ENCODE data around the gene SMC6.

Gene SMC6

DNA sequence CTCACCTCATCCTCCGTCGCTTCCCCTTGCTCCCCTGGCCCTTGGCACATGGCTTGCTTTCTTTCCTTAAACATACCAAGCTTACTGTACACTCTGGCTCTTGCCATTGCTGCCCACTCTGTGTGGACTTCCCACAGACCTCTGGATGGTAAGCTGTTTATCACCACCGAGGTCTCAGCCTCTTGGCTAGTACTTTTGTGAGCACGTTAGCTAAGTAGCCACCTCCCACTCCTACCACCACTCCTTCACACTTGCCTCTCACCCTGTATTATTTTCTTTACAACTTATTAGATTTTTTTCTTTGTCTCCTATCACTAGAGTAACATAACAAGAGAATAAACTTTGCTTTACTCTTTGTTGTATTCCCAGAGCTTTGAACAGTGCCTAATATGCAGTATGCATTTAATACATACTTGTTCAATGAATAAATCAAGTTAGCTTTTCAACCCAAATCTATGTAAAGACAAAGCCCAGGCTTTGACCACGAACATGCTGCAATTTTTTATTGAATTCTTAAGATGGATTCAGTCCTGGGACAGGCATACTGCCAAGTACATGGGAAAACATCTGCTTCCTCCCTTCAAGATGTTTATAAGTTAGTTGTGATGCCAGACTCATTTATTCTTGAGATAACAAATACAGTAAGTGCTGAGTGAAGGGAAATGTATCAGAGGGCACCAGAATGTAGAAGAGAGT is 37.7 kb upstream of the SMC6 start:
- no peak overlapping the region for H3K27ac ChIP-seq (ENCODE audit: low read length)
- no peak overlapping the region for H3K4me3 ChIP-seq (ENCODE audit: low read length)
- H3K27me3 ChIP-seq (ENCODE audit: control insufficient read depth, insufficient read depth, low read length): no peaks in the 10 kb centered on the region
- no peaks in the 10 kb centered on the region for H3K4me1 ChIP-seq (ENCODE audit: control insufficient read depth, low read depth, low read length)
- no peaks in the 10 kb centered on the region for H3K9me3 ChIP-seq (ENCODE audit: control insufficient read depth, low read depth, low read length)
- no peak overlapping the region for H3K9ac ChIP-seq (ENCODE audit: low read length)
- H3K36me3 ChIP-seq (ENCODE audit: control insufficient read depth, low read depth, low read length): no peaks in the 10 kb centered on the region

DNA sequence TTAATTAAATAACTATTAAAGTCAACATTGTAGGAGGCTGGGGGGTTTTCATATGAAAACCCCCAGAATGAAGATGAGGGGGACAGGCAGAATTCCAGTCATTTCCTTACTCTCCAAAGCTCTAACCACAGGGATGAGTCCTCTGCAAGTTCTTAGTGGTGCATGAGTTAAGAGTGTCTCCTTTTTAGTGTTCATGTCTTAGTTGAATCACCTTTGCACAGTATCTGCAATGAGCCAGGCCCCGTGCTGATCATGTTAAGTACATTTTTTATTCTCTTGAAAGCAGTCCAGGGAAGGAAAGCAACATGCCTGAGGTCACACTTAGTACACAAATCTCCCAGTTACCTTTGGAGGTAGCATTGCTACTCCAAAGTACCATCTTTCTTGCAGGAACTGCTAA is 36.9 kb upstream of the SMC6 start:
- Histone ChIP-seq H3K4me1 (ENCODE audit: control insufficient read depth, low read depth, low read length) (peaks cover 3% of the 10 kb centered on the region), H3K27ac (ENCODE audit: low read length) (no peak overlapping the region), H3K36me3 (ENCODE audit: control insufficient read depth, low read depth, low read length) (no peaks in the 10 kb centered on the region), H3K9me3 (ENCODE audit: control insufficient read depth, low read depth, low read length) (no peaks in the 10 kb centered on the region), H3K4me3 (ENCODE audit: low read length) (no peak overlapping the region), H3K9ac (ENCODE audit: low read length) (no peak overlapping the region), H3K27me3 (ENCODE audit: control insufficient read depth, insufficient read depth, low read length) (no peaks in the 10 kb centered on the region)

DNA sequence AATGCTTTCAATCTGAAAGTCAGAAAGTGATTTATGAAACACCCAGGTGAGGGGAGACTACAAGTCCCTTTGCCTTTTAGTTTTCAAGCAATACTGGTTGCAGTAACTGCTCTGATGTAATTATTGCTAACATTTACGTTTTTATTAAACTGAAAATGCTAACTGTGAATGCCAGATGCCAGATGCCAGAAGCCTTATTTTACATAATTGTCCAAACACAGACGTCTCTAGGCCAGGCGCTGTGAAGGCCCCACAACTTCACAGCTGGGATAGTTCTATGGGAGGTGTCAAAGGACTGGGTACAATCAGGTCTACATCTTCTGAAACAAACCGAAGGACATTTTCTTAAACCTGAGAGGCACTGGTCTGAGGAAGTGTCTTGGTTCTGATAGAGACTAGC is 35.2 kb upstream of the SMC6 start:
- no peaks in the 10 kb centered on the region for H3K9me3 ChIP-seq (ENCODE audit: control insufficient read depth, low read depth, low read length)
- H3K27ac ChIP-seq (ENCODE audit: low read length): no peak overlapping the region
- H3K36me3 ChIP-seq (ENCODE audit: control insufficient read depth, low read depth, low read length): no peaks in the 10 kb centered on the region
- no peak overlapping the region for H3K9ac ChIP-seq (ENCODE audit: low read length)
- H3K4me3 ChIP-seq (ENCODE audit: low read length): no peak overlapping the region
- no peaks in the 10 kb centered on the region for H3K27me3 ChIP-seq (ENCODE audit: control insufficient read depth, insufficient read depth, low read length)
- peaks cover 3% of the 10 kb centered on the region for H3K4me1 ChIP-seq (ENCODE audit: control insufficient read depth, low read depth, low read length)

DNA sequence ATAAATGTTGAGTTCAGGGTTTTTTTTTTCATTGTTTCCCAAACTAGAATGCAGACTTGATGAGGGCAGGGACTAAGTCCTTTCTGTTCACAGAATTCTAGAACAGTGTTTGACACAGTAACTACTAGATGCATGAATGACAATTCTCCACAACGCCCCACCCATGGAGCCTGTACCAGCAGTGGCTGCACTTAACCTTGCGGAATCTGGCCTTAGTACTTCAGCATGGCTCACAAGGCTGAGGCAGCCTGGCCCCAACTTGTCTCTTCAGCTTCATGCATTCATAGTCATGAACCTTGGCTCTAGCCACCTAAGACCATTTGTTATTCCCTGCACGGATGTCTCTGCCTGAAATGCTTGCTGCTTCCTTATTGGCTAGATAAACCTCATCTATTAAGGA is 33.1 kb upstream of the SMC6 start:
- Histone ChIP-seq H3K9me3 (ENCODE audit: control insufficient read depth, low read depth, low read length) (no peaks in the 10 kb centered on the region), H3K9ac (ENCODE audit: low read length) (no peak overlapping the region), H3K27ac (ENCODE audit: low read length) (no peak overlapping the region), H3K4me1 (ENCODE audit: control insufficient read depth, low read depth, low read length) (peaks cover 3% of the 10 kb centered on the region), H3K27me3 (ENCODE audit: control insufficient read depth, insufficient read depth, low read length) (no peaks in the 10 kb centered on the region), H3K4me3 (ENCODE audit: low read length) (no peak overlapping the region), H3K36me3 (ENCODE audit: control insufficient read depth, low read depth, low read length) (peaks cover 3% of the 10 kb centered on the region)

DNA sequence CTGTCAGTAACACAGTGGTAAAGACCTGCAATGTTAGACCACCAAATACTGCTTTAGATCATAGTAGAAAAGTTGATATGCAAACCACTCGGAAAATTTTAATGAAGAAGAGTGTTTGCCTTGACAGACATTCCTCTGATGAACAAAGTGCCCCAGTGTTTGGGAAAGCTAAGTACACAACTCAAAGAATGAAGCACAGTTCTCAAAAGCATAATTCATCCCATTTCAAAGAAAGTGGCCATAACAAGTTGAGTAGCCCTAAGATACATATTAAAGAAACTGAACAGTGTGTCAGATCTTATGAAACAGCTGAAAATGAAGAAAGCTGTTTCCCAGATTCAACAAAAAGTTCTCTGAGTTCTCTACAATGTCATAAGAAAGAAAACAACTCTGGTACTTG is 27.9 kb upstream of the SMC6 start:
- Histone ChIP-seq H3K9ac (ENCODE audit: low read length) (no peak overlapping the region), H3K36me3 (ENCODE audit: control insufficient read depth, low read depth, low read length) (peaks cover 37% of the 10 kb centered on the region), H3K9me3 (ENCODE audit: control insufficient read depth, low read depth, low read length) (no peaks in the 10 kb centered on the region), H3K4me1 (ENCODE audit: control insufficient read depth, low read depth, low read length) (peaks cover 3% of the 10 kb centered on the region), H3K27ac (ENCODE audit: low read length) (no peak overlapping the region), H3K4me3 (ENCODE audit: low read length) (no peak overlapping the region), H3K27me3 (ENCODE audit: control insufficient read depth, insufficient read depth, low read length) (no peaks in the 10 kb centered on the region)

DNA sequence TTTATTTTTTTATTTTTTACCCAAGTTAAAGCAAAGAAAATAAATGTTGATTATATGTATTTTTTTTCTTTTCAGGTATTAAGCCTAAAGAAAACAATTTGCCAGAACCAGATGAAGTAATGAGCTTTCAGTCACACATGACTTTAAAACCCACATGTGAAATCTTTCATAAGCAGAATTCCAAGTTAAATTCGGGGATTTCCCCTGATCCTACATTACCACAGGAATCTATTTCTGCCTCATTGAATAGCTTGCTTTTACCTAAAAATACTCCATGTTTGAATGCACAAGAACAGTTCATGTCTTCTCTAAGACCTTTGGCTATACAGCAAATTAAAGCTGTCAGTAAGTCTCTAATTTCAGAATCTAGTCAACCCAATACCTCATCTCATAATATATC is 26.9 kb upstream of the SMC6 start:
- Histone ChIP-seq H3K4me1 (ENCODE audit: control insufficient read depth, low read depth, low read length) (no peaks in the 10 kb centered on the region), H3K9me3 (ENCODE audit: control insufficient read depth, low read depth, low read length) (no peaks in the 10 kb centered on the region), H3K27ac (ENCODE audit: low read length) (no peak overlapping the region), H3K9ac (ENCODE audit: low read length) (no peak overlapping the region), H3K36me3 (ENCODE audit: control insufficient read depth, low read depth, low read length) (peaks cover 45% of the 10 kb centered on the region), H3K27me3 (ENCODE audit: control insufficient read depth, insufficient read depth, low read length) (no peaks in the 10 kb centered on the region), H3K4me3 (ENCODE audit: low read length) (no peak overlapping the region)

DNA sequence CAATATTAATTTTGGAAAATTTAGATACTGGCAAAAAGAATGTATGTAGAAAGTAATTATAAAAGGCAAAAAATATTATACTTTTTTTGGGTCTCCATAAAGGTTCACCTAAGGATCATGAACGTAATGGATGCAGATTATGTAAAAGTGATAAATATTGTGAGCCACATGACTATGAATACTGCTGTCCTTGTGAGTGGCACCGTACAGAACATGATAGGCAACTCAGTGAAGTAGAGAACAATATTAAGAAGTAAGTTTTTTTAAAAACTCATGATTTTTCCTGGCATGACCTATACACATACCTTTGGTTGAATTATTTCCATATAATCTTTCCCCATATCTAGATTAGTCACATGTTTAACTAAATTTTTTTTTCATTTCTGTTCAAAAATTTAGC is 18.9 kb upstream of the SMC6 start:
- Histone ChIP-seq H3K27me3 (ENCODE audit: control insufficient read depth, insufficient read depth, low read length) (no peaks in the 10 kb centered on the region), H3K9me3 (ENCODE audit: control insufficient read depth, low read depth, low read length) (no peaks in the 10 kb centered on the region), H3K36me3 (ENCODE audit: control insufficient read depth, low read depth, low read length) (peaks cover 47% of the 10 kb centered on the region), H3K27ac (ENCODE audit: low read length) (no peak overlapping the region), H3K4me1 (ENCODE audit: control insufficient read depth, low read depth, low read length) (no peaks in the 10 kb centered on the region), H3K4me3 (ENCODE audit: low read length) (no peak overlapping the region), H3K9ac (ENCODE audit: low read length) (no peak overlapping the region)

DNA sequence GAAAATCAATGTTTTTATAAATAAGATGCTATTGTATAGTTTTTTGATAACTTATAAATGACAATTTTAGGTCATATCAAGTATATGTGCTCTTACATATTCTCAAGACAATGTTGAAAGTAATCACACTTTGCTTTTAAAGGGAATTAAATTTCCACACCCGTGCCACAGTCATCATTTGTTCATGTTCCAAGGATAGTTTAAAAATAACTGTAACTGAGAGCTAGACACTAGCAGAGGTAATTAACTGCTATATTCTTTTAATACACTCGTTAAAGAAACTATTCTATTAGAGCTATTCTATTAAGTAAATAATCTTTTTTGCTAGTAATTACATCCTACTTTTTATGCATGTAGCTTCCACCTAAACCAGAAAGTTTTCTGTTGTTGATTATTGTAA is 18.3 kb upstream of the SMC6 start:
- Histone ChIP-seq H3K36me3 (ENCODE audit: control insufficient read depth, low read depth, low read length) (peaks cover 49% of the 10 kb centered on the region), H3K27me3 (ENCODE audit: control insufficient read depth, insufficient read depth, low read length) (no peaks in the 10 kb centered on the region), H3K4me3 (ENCODE audit: low read length) (no peak overlapping the region), H3K4me1 (ENCODE audit: control insufficient read depth, low read depth, low read length) (no peaks in the 10 kb centered on the region), H3K9ac (ENCODE audit: low read length) (no peak overlapping the region), H3K9me3 (ENCODE audit: control insufficient read depth, low read depth, low read length) (no peaks in the 10 kb centered on the region), H3K27ac (ENCODE audit: low read length) (no peak overlapping the region)

DNA sequence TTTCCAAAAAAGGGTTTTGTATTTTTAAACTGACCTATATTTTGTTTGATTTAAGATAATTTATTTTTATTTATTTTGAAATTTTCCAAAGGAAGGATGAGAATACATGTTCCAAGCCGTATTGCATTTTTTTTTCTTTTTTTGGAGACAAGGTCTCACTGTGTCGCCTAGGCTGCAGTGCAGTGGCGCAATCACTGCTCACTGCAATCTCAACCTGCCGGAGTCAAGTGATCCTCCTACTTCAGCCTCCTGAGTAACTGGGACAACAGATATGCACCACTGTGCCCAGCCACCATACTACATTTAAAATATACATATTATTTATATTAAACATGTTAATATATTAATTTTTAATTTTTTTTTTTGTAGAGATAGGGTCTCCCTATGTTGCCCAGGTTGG is 15.3 kb upstream of the SMC6 start:
- H3K27me3 ChIP-seq (ENCODE audit: control insufficient read depth, insufficient read depth, low read length): no peaks in the 10 kb centered on the region
- no peak overlapping the region for H3K9ac ChIP-seq (ENCODE audit: low read length)
- H3K36me3 ChIP-seq (ENCODE audit: control insufficient read depth, low read depth, low read length): peaks cover 54% of the 10 kb centered on the region
- no peaks in the 10 kb centered on the region for H3K4me1 ChIP-seq (ENCODE audit: control insufficient read depth, low read depth, low read length)
- no peak overlapping the region for H3K4me3 ChIP-seq (ENCODE audit: low read length)
- H3K27ac ChIP-seq (ENCODE audit: low read length): no peak overlapping the region
- H3K9me3 ChIP-seq (ENCODE audit: control insufficient read depth, low read depth, low read length): no peaks in the 10 kb centered on the region

DNA sequence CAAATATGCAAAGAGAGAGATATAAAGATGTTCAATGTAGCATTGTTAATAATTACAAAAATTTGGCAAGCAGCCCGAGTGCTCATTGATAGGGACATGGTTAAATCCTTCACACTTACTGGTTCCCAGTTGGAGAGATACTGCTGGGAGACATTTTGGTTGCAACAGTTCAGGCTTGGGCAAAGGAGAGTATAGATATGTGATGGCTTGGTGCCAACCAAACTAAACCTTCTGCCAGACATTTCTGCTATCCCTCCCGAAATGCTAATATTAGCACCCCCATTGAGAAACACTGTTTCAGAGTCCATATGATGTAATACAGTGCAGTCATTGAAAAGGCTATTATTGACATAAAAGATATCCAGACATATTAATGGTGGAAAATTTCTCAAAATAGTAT is 11.8 kb upstream of the SMC6 start:
- Histone ChIP-seq H3K9me3 (ENCODE audit: control insufficient read depth, low read depth, low read length) (no peaks in the 10 kb centered on the region), H3K4me1 (ENCODE audit: control insufficient read depth, low read depth, low read length) (no peaks in the 10 kb centered on the region), H3K27ac (ENCODE audit: low read length) (no peak overlapping the region), H3K9ac (ENCODE audit: low read length) (no peak overlapping the region), H3K36me3 (ENCODE audit: control insufficient read depth, low read depth, low read length) (peaks cover 55% of the 10 kb centered on the region), H3K4me3 (ENCODE audit: low read length) (no peak overlapping the region), H3K27me3 (ENCODE audit: control insufficient read depth, insufficient read depth, low read length) (no peaks in the 10 kb centered on the region)

DNA sequence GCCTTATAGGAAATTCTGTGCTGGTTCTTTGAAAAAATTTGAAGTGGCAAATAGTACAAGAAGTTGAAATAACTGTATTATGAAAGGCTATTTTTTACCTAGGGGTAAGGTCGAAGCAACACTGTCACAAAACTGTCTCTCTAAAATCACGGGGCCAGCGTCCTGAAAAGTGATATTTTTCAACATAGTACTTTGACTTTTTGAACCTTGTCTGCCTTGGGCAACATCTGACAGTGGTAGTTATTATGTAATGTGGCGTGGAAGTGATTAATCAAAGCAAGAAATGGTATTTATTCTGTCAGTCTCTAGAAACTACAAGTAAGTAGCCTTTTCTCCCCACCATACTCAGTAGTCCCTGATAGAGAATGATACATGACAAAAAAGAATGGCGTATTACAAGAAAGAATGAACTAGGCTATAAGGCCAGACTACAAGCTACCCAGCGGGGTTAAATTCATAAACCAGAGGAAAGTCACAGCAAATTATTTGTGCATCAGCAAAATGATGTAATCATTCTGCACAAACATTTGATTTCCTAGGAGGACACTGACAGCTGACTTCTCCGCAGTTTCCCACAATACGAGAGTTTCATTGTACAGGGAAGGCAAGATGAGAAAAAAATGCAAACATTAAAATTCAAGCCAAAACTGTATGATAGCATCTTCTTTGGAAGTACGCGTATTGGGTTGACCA is 10.2 kb upstream of the SMC6 start:
- Histone ChIP-seq H3K27me3 (ENCODE audit: control insufficient read depth, insufficient read depth, low read length) (no peaks in the 10 kb centered on the region), H3K4me3 (ENCODE audit: low read length) (no peak overlapping the region), H3K9me3 (ENCODE audit: control insufficient read depth, low read depth, low read length) (no peaks in the 10 kb centered on the region), H3K9ac (ENCODE audit: low read length) (no peak overlapping the region), H3K27ac (ENCODE audit: low read length) (no peak overlapping the region), H3K4me1 (ENCODE audit: control insufficient read depth, low read depth, low read length) (no peaks in the 10 kb centered on the region), H3K36me3 (ENCODE audit: control insufficient read depth, low read depth, low read length) (peaks cover 53% of the 10 kb centered on the region)

DNA sequence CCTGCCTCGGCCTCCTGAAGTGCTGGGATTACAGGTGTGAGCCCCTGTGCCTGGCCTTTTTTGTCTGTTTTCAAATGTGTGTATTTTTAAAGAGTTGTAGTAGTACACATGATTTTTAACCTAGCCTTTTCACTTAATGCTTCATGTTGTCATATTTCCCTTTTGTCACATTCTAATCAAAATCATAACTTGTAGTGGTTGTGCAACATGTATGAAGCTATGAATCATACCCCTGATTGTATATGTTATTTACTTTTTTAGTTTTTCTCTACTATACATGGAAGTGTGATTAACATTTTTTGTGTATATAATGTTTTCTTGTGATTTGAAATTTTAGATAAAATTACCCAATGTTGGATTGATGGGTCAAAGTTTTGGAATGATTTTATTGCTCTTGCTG is 8.8 kb upstream of the SMC6 start:
- peaks cover 48% of the 10 kb centered on the region for H3K36me3 ChIP-seq (ENCODE audit: control insufficient read depth, low read depth, low read length)

More for the DNA sequence above, 8.8 kb upstream of the SMC6 start:
- Histone ChIP-seq H3K9me3 (ENCODE audit: control insufficient read depth, low read depth, low read length) (no peaks in the 10 kb centered on the region), H3K27ac (ENCODE audit: low read length) (no peak overlapping the region), H3K4me1 (ENCODE audit: control insufficient read depth, low read depth, low read length) (no peaks in the 10 kb centered on the region), H3K4me3 (ENCODE audit: low read length) (no peak overlapping the region), H3K27me3 (ENCODE audit: control insufficient read depth, insufficient read depth, low read length) (no peaks in the 10 kb centered on the region), H3K9ac (ENCODE audit: low read length) (no peak overlapping the region)
